Renal cortical epithelial cell (primary cell): ENCODE data around the gene RGS8. TPM values are rescaled to one million over a fixed set of nuclear protein-coding genes. Genes with fewer than 3 reads are reported as not detected.
"Not testable (repeated sequence)": the region's sequence is repeated elsewhere in the genome, so short reads cannot be mapped to it uniquely, and the experiment has no call there.

ENCODE experiments used
- DNase-seq: peaks from one replicate; pipeline ENCODE4 v3.0.0-alpha.2; 2011; ENCODE audit warnings: low read depth
- total RNA-seq: library from RNA; depleted of rRNA; stranded (reverse); fragments of >200 nt; gene quantifications from 2 replicates; pipeline ENCODE4 v1.2.3, GENCODE V29; 2014

The RGS8 gene
- total RNA-seq, 1 donor from 2014 or later: not detected

GRCh38 chr1:182702826-182703524 lies 18.6 kb upstream of the RGS8 start:
- no peak for DNase-seq

DNA sequence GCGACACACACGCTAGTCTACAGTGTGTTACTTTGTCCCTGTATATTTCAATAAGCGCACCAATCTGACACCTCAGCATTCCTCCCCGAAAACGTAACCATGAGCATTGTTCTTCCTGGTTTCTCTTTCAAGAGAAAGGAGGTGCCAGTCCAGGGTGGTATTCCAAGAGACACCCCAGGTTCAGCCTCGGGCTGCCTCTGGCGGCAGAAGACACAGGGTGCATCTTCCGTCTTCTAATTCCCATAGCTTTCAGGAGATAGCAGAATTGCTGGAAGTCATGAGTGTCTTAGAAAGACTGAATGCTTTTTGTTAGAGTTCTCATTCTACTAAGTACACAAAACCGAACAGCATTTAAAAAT lies 15.9 kb upstream of the RGS8 start:
- DNase-seq: no peak

GRCh38 chr1:182699393-182700350 lies 15.3 kb upstream of the RGS8 start:
- DNase-seq: no peak

DNA sequence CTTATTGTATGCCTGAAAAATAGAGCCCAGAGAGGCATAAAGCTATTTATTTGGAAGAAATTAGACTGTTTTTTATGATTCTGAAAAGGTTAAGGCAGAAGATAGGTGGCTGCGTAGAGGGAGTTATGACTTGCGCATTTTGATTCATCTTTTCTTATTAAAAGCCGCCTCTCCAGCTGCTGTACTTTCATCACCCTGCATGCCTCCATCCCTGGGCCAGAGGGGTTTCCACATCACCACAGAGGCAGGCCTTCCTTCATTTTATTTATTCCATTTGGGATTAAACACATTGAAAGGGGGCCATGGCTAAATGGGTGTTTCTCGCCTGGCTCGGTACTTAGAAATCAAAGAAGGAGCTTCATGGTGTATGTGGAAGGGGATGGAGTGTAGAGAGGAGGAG lies 14.6 kb upstream of the RGS8 start:
- DNase-seq: no peak

DNA sequence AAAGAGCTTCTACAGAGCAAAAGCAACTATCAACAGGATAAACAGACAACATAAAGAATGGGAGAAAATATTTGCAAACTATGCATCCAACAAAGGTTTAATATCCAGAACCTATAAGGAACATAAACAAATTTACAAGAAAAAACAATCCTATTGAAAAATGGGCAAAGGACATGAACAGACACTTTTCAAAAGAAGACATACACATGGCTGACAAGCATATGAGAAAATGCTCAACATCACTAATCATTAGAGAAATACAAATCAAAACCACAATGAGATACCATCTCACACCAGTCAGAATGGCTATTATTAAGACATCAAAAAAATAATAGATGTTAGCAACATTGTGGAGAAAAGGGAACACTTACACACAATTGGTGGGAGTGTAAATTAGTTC lies 8.8 kb upstream of the RGS8 start:
- not testable (repeated sequence) for DNase-seq

DNA sequence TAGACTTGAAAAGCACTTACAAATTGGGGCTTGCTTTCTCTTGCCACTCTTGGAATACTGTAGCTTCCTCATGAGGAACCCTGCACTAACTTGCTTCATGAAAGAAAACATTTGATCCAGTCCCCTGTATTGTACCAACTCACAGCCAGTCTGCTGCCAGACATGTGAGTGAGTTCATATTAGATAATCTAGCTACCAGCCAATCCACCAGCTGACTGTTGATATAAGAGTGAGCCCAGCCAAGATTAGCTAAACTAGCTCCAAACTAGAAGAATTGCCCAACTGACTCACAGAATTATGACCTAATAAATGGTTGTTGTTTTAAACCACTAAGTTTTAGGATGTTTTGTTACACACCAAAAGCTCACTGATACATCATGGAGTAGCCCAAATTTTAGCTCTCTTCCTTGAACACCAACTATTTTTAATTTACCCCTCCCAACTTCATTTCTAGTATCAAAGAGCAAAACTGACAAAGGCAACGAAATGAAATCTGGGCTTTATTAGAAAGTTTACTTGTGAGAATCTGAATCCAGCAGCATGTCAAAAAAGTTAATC lies 6.6 kb upstream of the RGS8 start:
- no peak for DNase-seq

GRCh38 chr1:182688436-182689205 lies 4.2 kb upstream of the RGS8 start:
- DNase-seq: no peak

GRCh38 chr1:182687361-182687760 lies 3.0 kb upstream of the RGS8 start:
- DNase-seq: no peak

DNA sequence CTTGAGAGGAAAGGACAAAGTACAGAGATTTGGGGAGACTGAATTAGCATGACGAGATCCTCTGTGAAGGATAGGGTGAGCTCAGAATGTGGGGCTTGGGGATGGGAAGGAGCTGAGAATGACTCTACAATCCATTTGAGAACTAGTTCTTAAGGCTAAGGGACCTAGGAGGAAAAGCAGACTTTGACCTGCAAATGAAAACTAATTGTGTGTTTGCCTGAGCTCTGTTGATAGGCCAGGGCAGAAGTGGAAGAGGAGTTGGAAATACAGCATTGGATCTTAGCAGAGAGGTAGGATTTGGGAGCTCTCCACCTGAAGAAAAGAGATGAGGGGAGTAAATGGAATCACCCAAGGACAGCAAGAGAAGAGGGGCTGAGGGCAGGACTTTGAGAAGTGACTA lies 2.1 kb upstream of the RGS8 start:
- no peak for DNase-seq

DNA sequence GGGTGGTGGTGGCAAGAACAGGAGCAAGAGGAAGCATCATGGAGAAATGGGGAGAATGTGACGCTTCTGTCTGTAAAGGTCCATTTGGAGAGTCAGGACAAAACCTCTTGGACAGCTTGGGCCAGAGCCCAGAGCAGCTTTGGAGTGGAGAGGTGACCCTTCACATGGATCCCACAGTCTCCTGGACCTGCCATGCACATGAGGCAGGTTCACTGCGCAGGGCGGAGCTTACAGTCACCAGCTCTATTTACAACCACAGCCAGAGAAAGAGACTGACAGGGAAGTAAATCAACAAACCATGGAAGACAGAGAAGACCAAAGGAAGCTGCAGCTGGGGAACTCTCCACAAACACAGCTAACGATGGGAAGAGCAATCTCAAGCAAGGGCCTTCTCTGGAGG lies 828 bp upstream of the RGS8 start:
- no peak for DNase-seq

DNA sequence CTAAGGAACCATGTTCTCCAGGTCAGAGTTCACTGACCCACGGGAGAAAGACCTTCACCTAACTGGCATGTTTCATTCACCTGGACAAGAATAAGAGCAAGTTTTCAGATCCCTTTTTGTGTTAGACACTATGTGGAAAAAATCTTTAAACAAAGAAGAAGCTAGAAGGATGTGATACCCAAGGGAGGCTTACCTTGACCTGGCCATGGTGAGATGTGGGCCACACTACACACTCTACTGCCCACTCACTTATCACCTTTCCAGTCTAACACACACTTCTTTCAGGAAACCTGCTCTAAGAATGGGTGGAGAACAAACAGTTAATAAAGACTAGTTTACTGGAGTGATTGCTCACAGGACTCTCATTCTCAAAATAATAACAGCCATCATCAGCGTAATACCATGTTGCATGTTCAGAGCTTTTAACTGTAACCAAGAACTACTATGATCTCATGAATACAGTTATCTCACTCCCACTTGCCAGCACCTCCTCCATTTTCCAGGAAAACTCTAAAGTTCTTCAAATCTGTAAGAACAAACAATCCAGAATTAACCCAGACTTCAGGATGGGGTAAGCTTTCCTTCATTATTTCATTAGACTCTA lies 1.4 kb downstream of the RGS8 start:
- no peak for DNase-seq

- DNase-seq: no peak
Observed at GRCh38 chr1:182682406-182682805, 2.0 kb downstream of the RGS8 start.

- no peak for DNase-seq
Observed at GRCh38 chr1:182681568-182681912, 2.8 kb downstream of the RGS8 start.

- peak; percentile 2 for DNase-seq
Observed at GRCh38 chr1:182680901-182681567, 3.4 kb downstream of the RGS8 start.

- no peak for DNase-seq
Observed at GRCh38 chr1:182680408-182680807, 4.0 kb downstream of the RGS8 start.

DNA sequence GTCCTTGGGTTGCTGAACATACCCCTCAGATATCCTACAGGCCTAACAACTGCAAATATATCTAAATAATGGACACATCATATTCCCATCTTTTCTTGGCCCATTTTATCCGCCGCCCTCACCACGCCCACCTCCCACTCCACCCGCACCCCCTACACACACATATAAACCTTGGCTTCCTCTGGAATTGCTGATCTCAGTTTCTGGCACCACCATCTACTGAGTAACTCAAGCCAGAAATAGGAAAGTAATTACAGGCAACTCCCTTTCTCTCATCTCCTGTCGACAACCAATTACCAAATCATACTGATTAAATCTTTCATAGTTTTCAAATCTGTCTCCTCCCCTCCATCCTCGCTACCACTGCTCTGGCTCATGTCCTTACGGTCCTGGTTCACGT lies 4.7 kb downstream of the RGS8 start:
- no peak for DNase-seq

DNA sequence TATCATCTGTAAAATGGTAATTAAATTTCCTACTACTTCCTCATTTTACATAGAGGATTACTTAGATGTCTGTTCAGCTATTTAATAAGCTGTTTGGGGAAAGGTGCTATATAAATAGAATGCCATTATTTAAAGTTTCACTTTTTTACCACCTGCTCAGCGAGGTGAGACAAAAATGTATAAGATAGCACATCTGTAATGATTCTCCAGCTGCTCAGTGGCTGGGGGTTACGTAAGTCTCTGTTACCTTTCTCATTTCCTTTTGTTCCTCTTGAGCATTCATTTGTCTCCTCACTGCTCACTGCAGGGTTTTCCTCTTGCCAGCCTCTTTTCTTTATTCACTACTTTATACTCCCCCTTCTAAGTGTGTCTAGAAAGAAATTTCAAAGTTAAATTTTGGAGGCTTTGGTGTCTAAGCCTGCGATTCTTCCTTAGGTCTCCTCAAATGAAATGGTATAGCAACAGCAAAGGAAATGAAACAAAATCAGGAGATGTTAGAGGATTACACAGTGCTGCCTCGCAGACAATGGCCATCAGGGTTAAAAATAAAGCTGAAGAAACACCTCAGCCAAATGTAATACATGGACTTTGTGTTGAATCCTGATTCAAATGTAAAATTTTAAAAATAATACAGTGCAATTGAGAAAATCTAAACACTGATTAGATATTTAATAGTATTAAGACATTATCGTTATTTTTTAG lies 6.8 kb downstream of the RGS8 start:
- DNase-seq: no peak

GRCh38 chr1:182676274-182676673 lies 8.1 kb downstream of the RGS8 start:
- no peak for DNase-seq

DNA sequence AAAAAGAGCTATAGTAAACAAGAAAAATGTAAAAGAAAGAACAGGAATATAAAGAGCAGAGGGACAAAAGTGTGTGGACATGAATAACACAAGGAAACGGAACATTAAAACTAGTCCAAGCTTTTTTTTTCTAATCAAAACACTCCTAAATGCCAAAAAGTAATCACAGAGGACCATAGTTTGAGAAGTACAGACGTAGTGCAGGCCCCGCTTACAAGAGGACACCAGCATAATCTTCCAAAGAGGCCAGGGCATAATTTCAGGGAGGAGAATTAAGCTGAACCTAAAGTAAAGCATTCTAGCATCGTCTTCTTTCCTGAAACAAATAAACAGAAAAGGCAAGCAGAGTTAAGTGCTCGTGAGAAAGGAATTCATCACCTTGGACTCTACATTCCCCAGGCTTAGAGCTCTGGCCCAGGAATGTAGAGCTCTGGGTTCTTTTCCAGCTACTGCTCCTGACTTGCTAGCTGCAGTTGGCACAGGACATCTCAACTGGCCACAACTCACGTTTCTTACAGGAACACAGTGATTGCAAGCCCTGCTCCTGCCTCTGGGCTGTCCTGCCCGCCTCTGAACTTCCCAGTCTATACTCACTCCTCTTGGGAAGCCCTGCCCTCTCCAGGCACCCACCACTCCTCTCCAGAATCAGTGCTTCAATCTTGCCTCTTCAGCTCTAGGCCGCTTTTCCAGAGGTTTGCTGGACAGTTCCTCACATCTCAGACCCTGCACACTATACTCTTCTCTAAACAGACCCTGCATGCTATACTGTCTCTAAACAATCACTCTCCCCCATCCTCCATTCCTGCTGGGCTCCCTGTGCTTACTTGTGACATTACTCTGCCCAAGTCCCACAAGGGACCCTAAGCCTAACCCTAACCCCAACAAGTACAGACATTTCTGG lies 9.8 kb downstream of the RGS8 start:
- no peak for DNase-seq

GRCh38 chr1:182672487-182672836 lies 11.9 kb downstream of the RGS8 start:
- DNase-seq: no peak
